Activated T-helper 9 cell treated with anti-CD3 and anti-CD28 coated beads, Interleukin-2, amount 50 U/mL, for 16 hours (primary cell): ENCODE measurements around the gene BLZF1.
"Not testable (repeated sequence)": the region's sequence is repeated elsewhere in the genome, so short reads cannot be mapped to it uniquely, and the experiment has no call there.

ENCODE experiments used
- DNase-seq: peaks from one replicate; pipeline ENCODE4 v3.0.0-alpha.2; 2020; ENCODE audit warnings: low read depth

The BLZF1 gene

GRCh38 chr1:169367686-169368405 lies at the start of gene BLZF1, which contains the start of gene NME7:
TSS of gene BLZF1 (plus strand) at chr1:169368195. CDS start at chr1:169369523, 1,328 bp downstream.
TSS of gene NME7 (minus strand) at chr1:169367797. CDS start at chr1:169367710, 87 bp downstream.
- peak; percentile 98 for DNase-seq

GRCh38 chr1:169318536-169319244 lies 49.3 kb upstream of the BLZF1 start:
- no peak for DNase-seq

DNA sequence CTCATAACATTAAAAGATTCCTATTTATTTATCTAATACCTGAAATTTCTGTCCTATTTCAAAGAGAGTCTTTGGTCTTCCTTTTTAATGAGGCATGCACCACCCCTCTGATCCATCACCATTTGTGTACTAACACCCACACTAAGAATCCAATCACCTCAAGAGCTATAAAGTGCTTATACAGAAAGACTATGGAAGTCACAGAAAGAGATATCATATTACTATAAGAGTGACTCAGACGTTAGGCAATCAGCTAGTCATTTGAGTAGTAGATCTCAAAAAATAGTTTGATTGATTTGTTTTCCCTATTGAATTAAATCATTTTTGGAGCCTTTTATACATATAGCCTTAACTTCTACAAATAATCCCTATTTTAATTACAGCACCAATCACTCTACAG lies 46.5 kb upstream of the BLZF1 start:
- no peak for DNase-seq

DNA sequence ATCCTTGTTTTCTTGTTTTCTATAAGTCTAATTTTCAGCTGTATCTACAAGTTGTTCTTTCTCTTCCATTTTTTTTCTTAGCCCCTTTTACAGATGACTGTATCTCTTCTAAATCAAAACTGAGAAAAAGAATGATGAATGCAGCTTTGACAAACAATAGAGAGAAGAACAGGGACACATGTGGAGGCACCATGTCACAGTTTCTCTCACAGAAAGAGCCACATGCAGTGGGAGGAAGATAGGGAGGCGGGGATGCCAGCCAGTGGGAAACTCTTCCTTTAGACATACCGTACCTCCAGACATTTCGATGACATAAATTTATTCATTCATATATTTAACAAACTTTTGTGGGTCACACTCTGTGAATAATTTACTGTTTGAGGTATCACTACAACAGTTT lies 45.9 kb upstream of the BLZF1 start:
- DNase-seq = no peak

DNA sequence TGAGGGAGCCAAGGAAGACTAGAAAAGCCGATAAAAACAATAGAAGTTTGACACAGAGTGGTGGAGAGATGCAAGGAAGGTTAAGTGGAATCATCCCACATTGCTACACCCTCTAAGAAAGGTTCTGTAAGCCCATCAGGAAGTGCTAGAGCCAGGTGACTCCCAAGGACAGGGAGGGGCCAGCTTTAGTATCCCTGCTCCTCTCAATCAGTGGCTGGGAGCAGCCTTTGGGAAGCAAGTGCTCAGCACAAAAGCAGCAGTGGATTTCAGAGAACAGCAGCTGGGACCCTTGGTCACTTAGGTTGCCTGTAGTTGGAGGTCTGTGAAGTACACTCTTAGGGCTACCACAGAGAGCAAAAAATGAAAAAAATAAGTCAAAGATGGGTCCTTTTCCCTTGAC lies 42.9 kb upstream of the BLZF1 start:
- no peak for DNase-seq

DNA sequence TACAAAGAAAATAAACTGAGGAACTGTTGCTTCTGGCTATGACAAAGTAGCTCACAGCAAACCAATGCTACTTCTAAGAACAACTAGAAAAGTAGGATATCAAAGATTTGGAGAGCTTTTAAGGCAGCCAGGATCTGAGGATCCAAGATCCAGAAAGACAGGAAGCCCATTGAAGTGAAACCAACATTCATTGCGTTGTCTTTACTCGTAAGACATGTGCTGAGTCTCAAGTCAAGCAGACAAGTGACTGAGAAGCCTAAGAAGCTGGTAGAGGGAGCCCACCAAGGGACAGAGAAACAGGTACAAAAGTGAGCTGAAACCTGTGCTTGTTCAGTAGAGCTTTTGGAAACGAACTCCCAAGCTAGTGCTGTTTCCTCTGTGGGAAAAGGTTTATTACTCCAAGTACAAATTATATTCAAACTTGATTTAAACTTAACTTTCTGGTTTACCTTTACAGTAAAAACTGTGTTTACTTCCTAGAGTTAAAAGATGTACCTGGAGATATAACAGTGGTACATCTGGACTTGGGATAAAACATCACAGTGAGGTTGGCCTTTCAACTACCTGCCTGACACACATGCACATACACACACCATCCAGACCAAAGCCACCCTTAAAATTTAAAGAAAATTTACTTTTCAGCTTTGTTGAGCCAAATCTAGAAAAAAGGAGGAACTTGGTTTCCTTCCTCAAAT lies 41.6 kb upstream of the BLZF1 start:
- DNase-seq = no peak

DNA sequence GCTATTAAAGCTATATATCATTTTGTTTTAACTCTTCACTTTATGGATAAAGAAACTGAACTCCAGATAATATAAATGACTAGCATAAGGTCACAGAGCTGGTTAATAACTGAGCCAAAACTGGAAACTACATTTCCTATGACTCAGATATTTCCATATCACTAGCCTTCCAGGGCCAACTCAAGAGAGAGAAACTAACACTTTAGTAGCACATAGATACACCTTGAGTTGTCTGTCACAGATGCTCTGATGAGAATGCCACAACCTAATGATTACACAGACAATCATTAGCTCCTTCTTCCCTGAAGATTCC lies 41.1 kb upstream of the BLZF1 start:
- no peak for DNase-seq

- no peak for DNase-seq
Observed at GRCh38 chr1:169327875-169328274, 40.1 kb upstream of the BLZF1 start.

GRCh38 chr1:169329383-169329782 lies 38.6 kb upstream of the BLZF1 start:
- DNase-seq = no peak

DNA sequence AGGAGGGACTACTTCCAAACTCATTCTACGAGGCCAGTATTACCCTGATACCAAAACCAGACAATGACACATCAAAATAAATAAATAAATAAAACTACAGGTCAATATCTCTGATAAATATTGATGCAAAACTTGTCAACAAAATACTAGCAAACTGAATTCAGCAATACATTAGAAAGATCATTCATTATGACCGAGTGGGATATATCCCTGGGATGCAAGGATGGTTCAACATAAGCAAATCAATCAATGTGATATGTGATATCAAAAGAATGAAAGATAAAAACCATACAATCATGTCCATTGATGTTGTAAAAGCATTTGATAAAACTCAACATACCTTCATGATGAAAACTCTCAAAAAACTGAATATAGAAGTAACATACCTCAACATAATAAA lies 37.1 kb upstream of the BLZF1 start:
- no peak for DNase-seq

GRCh38 chr1:169334727-169335126 lies 33.3 kb upstream of the BLZF1 start:
- not testable (repeated sequence) for DNase-seq

DNA sequence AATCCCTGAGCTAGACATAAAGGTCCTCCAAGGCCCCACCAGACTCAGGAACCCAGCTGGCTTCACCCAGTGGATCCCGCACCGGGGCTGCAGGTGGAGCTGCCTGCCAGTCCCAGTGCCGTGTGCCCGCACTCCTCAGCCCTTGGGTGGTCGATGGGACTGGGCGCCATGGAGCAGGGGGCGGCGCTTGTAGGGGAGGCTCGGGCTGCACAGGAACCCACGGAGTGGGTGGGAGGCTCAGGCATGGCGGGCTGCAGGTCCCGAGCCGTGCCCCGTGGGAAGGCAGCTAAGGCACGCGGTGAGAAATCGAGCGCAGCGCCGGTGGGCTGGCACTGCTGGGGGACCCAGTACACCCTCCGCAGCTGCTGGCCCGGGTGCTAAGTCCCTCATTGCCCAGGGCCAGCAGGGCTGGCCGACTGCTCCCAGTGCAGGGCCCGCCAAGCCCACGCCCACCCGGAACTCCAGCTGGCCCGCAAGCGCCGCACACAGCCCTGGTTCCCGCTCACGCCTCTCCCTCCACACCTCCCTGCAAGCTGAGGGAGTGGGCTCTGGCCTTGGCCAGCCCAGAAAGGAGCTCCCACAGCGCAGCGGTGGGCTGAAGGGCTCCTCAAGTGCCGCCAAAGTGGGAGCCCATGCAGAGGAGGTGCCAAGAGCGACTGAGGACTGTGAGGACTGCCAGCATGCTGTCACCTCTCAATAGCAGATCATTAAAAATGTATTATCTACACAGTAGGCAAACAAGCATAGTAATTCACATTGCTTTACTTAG lies 30.9 kb upstream of the BLZF1 start:
- not testable (repeated sequence) for DNase-seq

DNA sequence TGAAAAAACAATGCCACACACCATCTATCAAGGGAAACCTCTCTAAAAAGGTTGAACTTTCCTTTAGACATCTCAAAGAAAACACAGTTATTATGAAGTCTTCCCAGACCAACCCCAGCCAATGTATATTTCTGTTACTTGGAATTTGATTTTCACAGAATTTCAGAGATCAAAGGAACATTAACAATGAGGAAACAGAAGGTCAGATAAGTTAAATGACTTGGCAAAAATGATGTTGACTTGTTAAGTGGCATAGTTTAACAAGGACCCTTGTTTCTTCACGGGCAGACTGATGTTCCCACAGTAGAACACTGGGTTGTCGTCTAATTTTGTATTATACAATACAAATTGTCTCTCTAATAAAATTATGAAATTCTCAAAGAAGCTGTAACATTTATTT lies 29.4 kb upstream of the BLZF1 start:
- no peak for DNase-seq

- no peak for DNase-seq
Observed at GRCh38 chr1:169339773-169340172, 28.2 kb upstream of the BLZF1 start.

GRCh38 chr1:169340882-169341281 lies 27.1 kb upstream of the BLZF1 start:
- no peak for DNase-seq

- DNase-seq = not testable (repeated sequence)
Observed at GRCh38 chr1:169342096-169342495, 25.9 kb upstream of the BLZF1 start.

DNA sequence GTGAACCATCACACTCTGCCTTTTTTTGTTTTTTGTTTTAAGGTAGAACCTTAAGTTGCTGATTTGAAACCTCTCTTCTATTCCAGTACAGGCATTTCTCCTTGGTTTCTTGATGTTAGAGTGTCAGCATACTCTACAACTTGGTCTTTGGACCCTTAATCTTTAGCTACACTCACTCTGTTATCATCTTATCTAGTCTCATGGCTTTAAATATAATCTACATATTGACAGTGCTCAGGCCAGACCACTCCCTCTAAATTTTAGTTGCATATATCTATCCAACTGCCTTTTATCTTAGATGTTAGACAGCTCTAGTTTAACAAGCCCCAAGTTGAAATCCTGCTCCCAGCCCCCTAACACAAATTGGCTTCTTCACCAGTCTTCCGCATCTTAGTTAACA lies 22.5 kb upstream of the BLZF1 start:
- no peak for DNase-seq

DNA sequence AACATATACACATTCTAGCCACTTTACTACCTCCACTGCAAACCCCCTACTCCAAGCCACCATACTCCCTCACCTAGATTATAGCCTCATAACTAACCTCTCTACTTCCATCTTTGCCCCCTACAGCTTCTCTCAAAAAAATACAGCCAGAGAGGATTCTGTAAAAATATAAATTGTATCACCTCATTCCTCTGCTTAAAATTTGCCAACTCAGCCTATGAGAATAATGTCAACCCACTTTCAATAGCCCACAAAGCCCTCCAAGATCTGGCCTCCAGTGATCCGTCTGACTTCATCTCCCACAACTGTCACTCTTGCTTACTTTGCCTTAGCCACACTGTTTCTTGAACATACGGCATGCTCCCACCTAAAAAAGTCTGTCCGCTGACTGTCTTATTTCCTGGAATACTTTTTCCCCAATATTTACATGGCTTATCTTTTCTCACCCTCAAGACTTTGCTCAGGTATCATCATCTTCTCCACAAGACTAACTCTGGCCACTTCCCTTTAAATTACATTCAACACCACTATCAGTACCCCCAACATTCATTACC lies 21.9 kb upstream of the BLZF1 start:
- DNase-seq = no peak

DNA sequence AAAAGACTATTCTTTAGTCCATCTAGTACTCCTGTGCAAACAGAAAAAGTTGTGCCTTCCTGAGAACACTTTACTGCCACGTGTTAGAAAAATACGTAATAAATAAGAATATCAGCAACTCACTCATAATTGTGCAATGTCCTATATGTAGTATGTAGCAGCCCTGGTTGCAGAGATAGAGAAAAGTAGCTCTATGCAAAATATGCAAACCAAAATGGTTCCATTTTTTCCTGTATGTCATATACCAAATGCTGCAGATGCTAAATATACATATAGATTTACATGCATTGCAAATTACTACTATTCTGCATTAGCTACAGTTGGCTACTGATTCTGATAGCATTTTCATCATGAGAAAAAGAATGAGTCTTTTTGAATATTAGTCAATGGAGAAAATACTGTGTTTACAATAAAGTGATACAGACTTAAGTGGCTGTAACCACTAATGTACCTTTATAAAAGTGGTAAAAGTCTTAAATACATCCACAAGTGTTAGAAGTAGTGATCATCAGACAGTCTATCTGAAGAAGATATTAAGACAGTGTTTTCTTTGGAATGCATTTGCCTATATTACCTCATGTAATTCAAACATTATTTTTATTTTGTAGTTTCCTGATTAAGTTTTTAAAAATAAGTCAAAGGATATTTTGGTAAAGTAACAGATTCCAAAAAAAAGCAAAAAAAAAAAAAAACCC lies 20.2 kb upstream of the BLZF1 start:
- no peak for DNase-seq

DNA sequence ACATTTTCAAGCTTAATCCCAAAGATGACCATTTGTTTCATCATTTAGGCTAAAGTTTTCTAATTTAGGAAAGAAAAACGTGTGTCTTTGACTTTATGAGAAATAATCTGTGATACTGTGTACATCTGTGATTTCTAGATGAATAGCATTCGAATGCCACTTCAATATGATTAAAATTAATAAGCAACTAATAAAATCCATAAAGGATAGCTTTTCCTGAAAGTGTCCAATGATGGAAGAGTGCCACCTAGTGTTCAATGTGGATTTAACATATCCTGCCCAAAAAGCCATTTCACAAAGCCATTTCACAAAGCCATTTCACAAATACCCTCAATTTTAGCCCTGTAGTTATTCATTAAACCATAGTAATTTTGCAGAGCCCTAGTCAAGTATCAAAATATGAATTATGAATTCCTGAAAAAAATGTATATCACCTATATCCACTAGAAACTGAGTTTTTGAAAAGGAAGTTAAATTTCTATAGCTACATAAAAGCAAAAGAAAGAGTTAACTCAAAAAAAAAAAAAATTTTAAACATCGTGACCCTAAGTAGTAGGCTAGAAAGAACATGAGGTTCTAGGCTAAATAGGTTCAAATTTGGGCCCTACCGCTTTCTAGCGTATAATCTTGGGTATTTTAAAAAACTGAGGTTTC lies 19.5 kb upstream of the BLZF1 start:
- no peak for DNase-seq

DNA sequence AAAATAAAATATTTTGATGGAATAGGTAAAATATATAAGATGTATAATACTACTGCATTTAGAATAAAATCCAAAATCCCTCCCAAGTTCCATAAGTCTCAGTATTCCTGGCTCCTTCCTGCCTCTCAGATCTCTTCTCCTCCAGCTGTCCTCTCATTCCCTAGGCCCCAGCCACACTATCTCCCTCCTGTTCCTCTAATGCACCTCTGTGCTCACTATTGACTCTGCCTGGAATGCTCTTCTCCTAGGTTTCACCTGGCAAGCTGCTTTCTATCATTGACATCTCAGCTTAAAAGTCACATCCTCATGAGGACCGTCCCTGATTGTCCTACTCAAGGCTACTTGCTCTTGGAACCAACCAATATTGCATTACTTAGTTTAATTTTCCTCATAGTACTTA lies 7.6 kb upstream of the BLZF1 start:
- no peak for DNase-seq
